Measurements from ENCODE around the gene PHETA2. TPM values are rescaled to one million over a fixed set of nuclear protein-coding genes. Genes with fewer than 3 reads are reported as not detected.

PHETA2 gene, protein sequence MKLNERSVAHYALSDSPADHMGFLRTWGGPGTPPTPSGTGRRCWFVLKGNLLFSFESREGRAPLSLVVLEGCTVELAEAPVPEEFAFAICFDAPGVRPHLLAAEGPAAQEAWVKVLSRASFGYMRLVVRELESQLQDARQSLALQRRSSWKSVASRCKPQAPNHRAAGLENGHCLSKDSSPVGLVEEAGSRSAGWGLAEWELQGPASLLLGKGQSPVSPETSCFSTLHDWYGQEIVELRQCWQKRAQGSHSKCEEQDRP
- total RNA-seq (2021; ENCODE audit: unreplicated experiment): 0.22 TPM
- polyA plus RNA-seq (2012): 0.07 and 0.32 TPM in 2 replicates
- Bru-seq, nascent RNA: percentile 19 among the genes with signal in this experiment
- BruChase-seq, experiment 1, labeled RNA remaining after a 6-hour chase: not detected
- BruChase-seq, experiment 2, labeled RNA remaining after a 2-hour chase: percentile 17 among the genes with signal in this experiment
- long read RNA-seq: 0 reads

GRCh38 chr22:42074132-42074811 is at the start of gene PHETA2:
Gene PHETA2 (plus strand): TSS chr22:42074248. CDS start chr22:42077294, 3,046 bp downstream.
- no peaks in the 10 kb centered on the region for H3K36me3 ChIP-seq (ENCODE audit: control insufficient read depth in 1 of 2, insufficient read depth in 2 of 2, low read length in 2 of 2)
- no peak within 1 kb of the TSS for H2AFZ ChIP-seq (ENCODE audit: low read depth, low read length, poor library complexity, severe bottlenecking)
- H3K9ac ChIP-seq (ENCODE audit: low read length): no peak within 1 kb of the TSS
- no peaks in the 10 kb centered on the region for H3K79me2 ChIP-seq (ENCODE audit: insufficient read depth, low read length)
- ChIA-PET CTCF (no interaction called here), RAD21 (ENCODE audit: low non-redundant PET in 1 of 2, low total read pairs in 2 of 2, uncharacterized antibody in 2 of 2, unreplicated experiment in 2 of 2) (no interaction called here), POLR2A (no interaction called here)
- ATAC-seq: no peak
- no peaks in the 10 kb centered on the region for H4K20me1 ChIP-seq (ENCODE audit: insufficient read depth)
- DNase-seq (ENCODE audit: low read depth, low spot score): no peak
- no peak within 1 kb of the TSS for H3K4me3 ChIP-seq (replicated peaks in 1 of 2; ENCODE audit: low read depth in 1 of 2, low read length in 2 of 2)
- intact Hi-C loops (cut with micrococcal nuclease): no loop called here
- H3K9me2 ChIP-seq (ENCODE audit: insufficient read depth): no peaks in the 10 kb centered on the region
- H3K9me3 ChIP-seq (ENCODE audit: control insufficient read depth in 1 of 2, insufficient read depth in 1 of 2, low read depth in 1 of 2, low read length in 2 of 2): no peaks in the 10 kb centered on the region
- no peak within 1 kb of the TSS; the same call in 1 of the 2 replicates for H3K27ac ChIP-seq (ENCODE audit: low read depth, low read length)
- H3K4me2 ChIP-seq (ENCODE audit: low read length): no peak within 1 kb of the TSS
- no peak for TF ChIP-seq TCF7L2 (IDR thresholded peaks at IDR 0.05; ENCODE audit: borderline replicate concordance, extremely low read depth, insufficient read depth, insufficient read length)
- peaks cover 18 to 27% of the 10 kb centered on the region in 2 experiments for H3K4me1 ChIP-seq (ENCODE audit: control insufficient read depth in 1 of 2, insufficient read depth in 2 of 2, low read length in 2 of 2)
- no peaks in the 10 kb centered on the region for H3K27me3 ChIP-seq (ENCODE audit: insufficient read depth, low read length)
- no TSS peak for BruUV-seq (replicated peaks)

- no TSS peak for BruUV-seq (replicated peaks)
- H3K4me1 ChIP-seq (ENCODE audit: control insufficient read depth in 1 of 2, insufficient read depth in 2 of 2, low read length in 2 of 2): peaks cover 4 to 13% of the 10 kb centered on the region in 2 experiments; a peak in 3 of 4 replicates
- H3K9ac ChIP-seq (ENCODE audit: low read length): no peak overlapping the region
- H3K9me3 ChIP-seq (ENCODE audit: control insufficient read depth in 1 of 2, insufficient read depth in 1 of 2, low read depth in 1 of 2, low read length in 2 of 2): no peaks in the 10 kb centered on the region
- H3K27me3 ChIP-seq (ENCODE audit: insufficient read depth, low read length): no peaks in the 10 kb centered on the region
- intact Hi-C loops (cut with micrococcal nuclease): no loop called here
- no peak overlapping the region for H2AFZ ChIP-seq (ENCODE audit: low read depth, low read length, poor library complexity, severe bottlenecking)
- H3K79me2 ChIP-seq (ENCODE audit: insufficient read depth, low read length): no peaks in the 10 kb centered on the region
- ChIA-PET RAD21 (ENCODE audit: low non-redundant PET in 1 of 2, low total read pairs in 2 of 2, uncharacterized antibody in 2 of 2, unreplicated experiment in 2 of 2) (no interaction called here), POLR2A (no interaction called here), CTCF (no interaction called here)
- no peak overlapping the region for H3K4me2 ChIP-seq (ENCODE audit: low read length)
- ATAC-seq (no peak), DNase-seq (ENCODE audit: low read depth, low spot score) (no peak)
- H4K20me1 ChIP-seq (ENCODE audit: insufficient read depth): no peaks in the 10 kb centered on the region
- no peaks in the 10 kb centered on the region for H3K9me2 ChIP-seq (ENCODE audit: insufficient read depth)
- H3K27ac ChIP-seq (ENCODE audit: low read depth, low read length): no peak overlapping the region
- no peak overlapping the region for H3K4me3 ChIP-seq (replicated peaks in 1 of 2; ENCODE audit: low read depth in 1 of 2, low read length in 2 of 2)
- no peaks in the 10 kb centered on the region for H3K36me3 ChIP-seq (ENCODE audit: control insufficient read depth in 1 of 2, insufficient read depth in 2 of 2, low read length in 2 of 2)
- TF ChIP-seq, protein P1, sequence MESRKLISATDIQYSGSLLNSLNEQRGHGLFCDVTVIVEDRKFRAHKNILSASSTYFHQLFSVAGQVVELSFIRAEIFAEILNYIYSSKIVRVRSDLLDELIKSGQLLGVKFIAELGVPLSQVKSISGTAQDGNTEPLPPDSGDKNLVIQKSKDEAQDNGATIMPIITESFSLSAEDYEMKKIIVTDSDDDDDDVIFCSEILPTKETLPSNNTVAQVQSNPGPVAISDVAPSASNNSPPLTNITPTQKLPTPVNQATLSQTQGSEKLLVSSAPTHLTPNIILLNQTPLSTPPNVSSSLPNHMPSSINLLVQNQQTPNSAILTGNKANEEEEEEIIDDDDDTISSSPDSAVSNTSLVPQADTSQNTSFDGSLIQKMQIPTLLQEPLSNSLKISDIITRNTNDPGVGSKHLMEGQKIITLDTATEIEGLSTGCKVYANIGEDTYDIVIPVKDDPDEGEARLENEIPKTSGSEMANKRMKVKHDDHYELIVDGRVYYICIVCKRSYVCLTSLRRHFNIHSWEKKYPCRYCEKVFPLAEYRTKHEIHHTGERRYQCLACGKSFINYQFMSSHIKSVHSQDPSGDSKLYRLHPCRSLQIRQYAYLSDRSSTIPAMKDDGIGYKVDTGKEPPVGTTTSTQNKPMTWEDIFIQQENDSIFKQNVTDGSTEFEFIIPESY (IDR thresholded peaks at IDR 0.05; ENCODE audit: extremely low read depth, insufficient replicate concordance, low read length): no peak
- TF ChIP-seq SRF (IDR thresholded peaks at IDR 0.05; ENCODE audit: low read depth): no peak
- TF ChIP-seq MAX (IDR thresholded peaks at IDR 0.05): no peak
- TF ChIP-seq, protein P2, sequence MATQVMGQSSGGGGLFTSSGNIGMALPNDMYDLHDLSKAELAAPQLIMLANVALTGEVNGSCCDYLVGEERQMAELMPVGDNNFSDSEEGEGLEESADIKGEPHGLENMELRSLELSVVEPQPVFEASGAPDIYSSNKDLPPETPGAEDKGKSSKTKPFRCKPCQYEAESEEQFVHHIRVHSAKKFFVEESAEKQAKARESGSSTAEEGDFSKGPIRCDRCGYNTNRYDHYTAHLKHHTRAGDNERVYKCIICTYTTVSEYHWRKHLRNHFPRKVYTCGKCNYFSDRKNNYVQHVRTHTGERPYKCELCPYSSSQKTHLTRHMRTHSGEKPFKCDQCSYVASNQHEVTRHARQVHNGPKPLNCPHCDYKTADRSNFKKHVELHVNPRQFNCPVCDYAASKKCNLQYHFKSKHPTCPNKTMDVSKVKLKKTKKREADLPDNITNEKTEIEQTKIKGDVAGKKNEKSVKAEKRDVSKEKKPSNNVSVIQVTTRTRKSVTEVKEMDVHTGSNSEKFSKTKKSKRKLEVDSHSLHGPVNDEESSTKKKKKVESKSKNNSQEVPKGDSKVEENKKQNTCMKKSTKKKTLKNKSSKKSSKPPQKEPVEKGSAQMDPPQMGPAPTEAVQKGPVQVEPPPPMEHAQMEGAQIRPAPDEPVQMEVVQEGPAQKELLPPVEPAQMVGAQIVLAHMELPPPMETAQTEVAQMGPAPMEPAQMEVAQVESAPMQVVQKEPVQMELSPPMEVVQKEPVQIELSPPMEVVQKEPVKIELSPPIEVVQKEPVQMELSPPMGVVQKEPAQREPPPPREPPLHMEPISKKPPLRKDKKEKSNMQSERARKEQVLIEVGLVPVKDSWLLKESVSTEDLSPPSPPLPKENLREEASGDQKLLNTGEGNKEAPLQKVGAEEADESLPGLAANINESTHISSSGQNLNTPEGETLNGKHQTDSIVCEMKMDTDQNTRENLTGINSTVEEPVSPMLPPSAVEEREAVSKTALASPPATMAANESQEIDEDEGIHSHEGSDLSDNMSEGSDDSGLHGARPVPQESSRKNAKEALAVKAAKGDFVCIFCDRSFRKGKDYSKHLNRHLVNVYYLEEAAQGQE (IDR thresholded peaks at IDR 0.05; ENCODE audit: low read depth): no peak
- TF ChIP-seq FOSL1 (IDR thresholded peaks at IDR 0.05; ENCODE audit: low read depth): no peak
- no peak for TF ChIP-seq SP1 (IDR thresholded peaks at IDR 0.05; ENCODE audit: low read depth)
- no peak for TF ChIP-seq POLR2A (IDR thresholded peaks at IDR 0.05; ENCODE audit: borderline replicate concordance, extremely low read depth, insufficient read depth, insufficient read length)
- no peak for TF ChIP-seq RAD21 (IDR thresholded peaks at IDR 0.05; ENCODE audit: low read depth)
- TF ChIP-seq ZNF274 (IDR thresholded peaks at IDR 0.05; ENCODE audit: low read depth, low read length): no peak
- TF ChIP-seq ZFX (IDR thresholded peaks at IDR 0.05): no peak
- no peak for TF ChIP-seq EZH2 (IDR thresholded peaks at IDR 0.05)
- no peak for TF ChIP-seq SIN3A (IDR thresholded peaks at IDR 0.05; ENCODE audit: low read depth)
- TF ChIP-seq CBX3 (IDR thresholded peaks at IDR 0.05; ENCODE audit: low read depth): no peak
These were observed 48.6 kb upstream of the PHETA2 start for GRCh38 chr22:42025421-42025820.
